IPS DF 6.9 (cell line): ENCODE data around the gene CELF5.
"Not testable (repeated sequence)": the region's sequence is repeated elsewhere in the genome, so short reads cannot be mapped to it uniquely, and the experiment has no call there.

Experiments
- DNase-seq: peaks from one replicate; pipeline ENCODE4 v3.0.0-alpha.2; 2013; ENCODE audit warnings: low read depth, low spot score
- H3K27ac ChIP-seq: one replicate; pipeline ENCODE4 v1.5.1; 2013; ENCODE audit warnings: low read length, control low read depth
- H3K27me3 ChIP-seq: 2 replicates; pipeline ENCODE4 v1.6.1; 2013; ENCODE audit warnings: mild to moderate bottlenecking, low read length; ENCODE audit not compliant: control insufficient read depth, insufficient read depth
- H3K36me3 ChIP-seq: 2 replicates; pipeline ENCODE4 v1.6.1; 2013; ENCODE audit warnings: low read length; ENCODE audit not compliant: control insufficient read depth, insufficient read depth
- H3K4me1 ChIP-seq: 2 replicates; pipeline ENCODE4 v1.6.1; 2013; ENCODE audit warnings: low read length; ENCODE audit not compliant: control insufficient read depth, insufficient read depth
- H3K4me3 ChIP-seq: 2 replicates; pipeline ENCODE4 v1.5.1; 2013; ENCODE audit warnings: mild to moderate bottlenecking, low read length
- H3K9me3 ChIP-seq: 2 replicates; pipeline ENCODE4 v1.6.1; 2013; ENCODE audit warnings: low read length, inconsistent platforms; ENCODE audit not compliant: control insufficient read depth, insufficient read depth
- WGBS: extraction: QIAGEN DNeasy Blood & Tissue Kit; methylation state at CpG from one replicate; pipeline ENCODE4 v1.1.7; 2013; ENCODE audit warnings: mixed read lengths, missing lambda C conversion rate; ENCODE audit not compliant: insufficient read length, insufficient coverage; 5-methylcytosine and 5-hydroxymethylcytosine counted together

Gene CELF5

GRCh38 chr19:3211191-3211590 is 13.3 kb upstream of the CELF5 start:
- Histone ChIP-seq H3K4me1 (peaks cover 2% of the 10 kb centered on the region; the same call in 1 of the 2 replicates), H3K27ac (no peak overlapping the region), H3K9me3 (no peaks in the 10 kb centered on the region), H3K36me3 (peaks cover 15% of the 10 kb centered on the region), H3K4me3 (no peak overlapping the region), H3K27me3 (no peaks in the 10 kb centered on the region)
- no peak for DNase-seq
- WGBS, result no CpG with 5 or more reads among the region's 12 CpGs

DNA sequence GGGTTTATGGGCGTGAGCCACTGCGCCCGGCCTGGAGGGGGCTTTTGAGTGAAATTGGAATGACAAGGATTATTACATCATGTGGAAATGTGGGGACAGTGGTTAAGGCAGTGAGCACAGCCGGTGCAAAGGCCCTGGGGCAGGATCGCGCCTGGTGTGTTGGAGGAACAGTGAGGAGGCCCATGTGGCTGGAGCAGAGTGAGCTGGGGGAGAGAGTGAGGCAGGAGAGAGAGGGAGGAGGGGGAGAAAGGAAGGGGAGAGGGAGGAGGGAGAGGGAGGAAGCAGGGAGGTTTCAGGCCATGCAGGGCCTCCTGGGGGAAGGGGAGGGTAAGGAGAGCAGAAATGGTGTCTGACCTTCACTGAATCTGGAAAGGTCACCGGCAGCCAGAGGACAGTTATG is 11.3 kb upstream of the CELF5 start:
- H3K27ac ChIP-seq, result no peak overlapping the region
- H3K27me3 ChIP-seq, result no peaks in the 10 kb centered on the region
- H3K4me1 ChIP-seq, result 0 out of 2 replicates have a peak, but pooled peaks cover 2% of the 10 kb centered on the region
- no CpG with 5 or more reads among the region's 7 CpGs for WGBS
- no peak overlapping the region for H3K4me3 ChIP-seq
- no peaks in the 10 kb centered on the region for H3K9me3 ChIP-seq
- H3K36me3 ChIP-seq, result no peaks in the 10 kb centered on the region; the same call in 1 of the 2 replicates
- no peak for DNase-seq

- no peaks in the 10 kb centered on the region for H3K9me3 ChIP-seq
- no peaks in the 10 kb centered on the region for H3K27me3 ChIP-seq
- H3K4me3 ChIP-seq, result no peak overlapping the region
- no peak overlapping the region for H3K27ac ChIP-seq
- no CpG with 5 or more reads among the region's 5 CpGs for WGBS
- no peaks in the 10 kb centered on the region for H3K36me3 ChIP-seq
- no peaks in the 10 kb centered on the region for H3K4me1 ChIP-seq
- DNase-seq, result no peak
Measured at GRCh38 chr19:3216874-3217273, 7.6 kb upstream of the CELF5 start.

DNA sequence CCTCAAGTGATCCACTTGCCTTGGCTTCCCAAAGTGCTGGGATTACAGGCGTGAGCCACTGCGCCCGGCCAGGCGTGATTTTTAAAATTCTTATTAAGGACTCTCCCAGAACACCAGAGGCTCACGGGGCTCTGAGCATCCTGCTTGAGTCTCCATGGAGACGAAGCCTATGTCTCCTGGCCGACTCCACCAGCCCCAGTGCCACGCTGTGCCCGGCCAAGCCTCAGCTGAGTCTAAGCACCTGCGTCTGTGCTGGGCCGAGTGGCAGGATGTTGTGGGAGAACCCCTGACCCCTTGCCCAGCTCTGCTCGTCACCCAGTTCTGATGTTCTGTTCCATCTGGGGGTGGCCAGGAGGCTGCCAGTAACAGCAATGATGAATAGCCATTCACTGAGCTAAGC is 3.9 kb upstream of the CELF5 start:
- no peak overlapping the region for H3K4me3 ChIP-seq
- H3K36me3 ChIP-seq, result no peaks in the 10 kb centered on the region
- H3K4me1 ChIP-seq, result no peaks in the 10 kb centered on the region
- H3K27me3 ChIP-seq, result no peaks in the 10 kb centered on the region
- H3K27ac ChIP-seq, result no peak overlapping the region
- no peak for DNase-seq
- no peaks in the 10 kb centered on the region for H3K9me3 ChIP-seq
- WGBS, result no CpG with 5 or more reads among the region's 12 CpGs

DNA sequence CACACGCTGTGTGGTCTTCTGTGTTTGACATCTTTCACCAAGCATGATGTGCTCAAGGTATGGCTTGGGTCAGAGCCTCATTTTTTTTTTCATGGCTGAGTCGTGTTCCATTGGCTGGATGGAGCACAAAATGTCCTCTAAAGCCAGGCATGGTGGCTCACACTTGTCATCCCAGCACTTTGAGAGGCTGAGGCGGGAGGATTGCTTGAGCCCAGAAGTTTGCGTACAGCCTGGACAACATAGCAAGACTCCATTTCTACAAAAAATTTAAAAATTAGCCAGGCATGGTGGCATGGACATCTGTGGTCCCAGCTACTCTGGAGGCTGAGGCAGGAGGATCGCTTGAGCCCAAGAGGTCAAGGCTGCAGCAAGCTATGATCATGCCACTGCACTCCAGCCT is 2.9 kb upstream of the CELF5 start:
- DNase-seq, H3K4me1 ChIP-seq, H3K9me3 ChIP-seq, H3K27ac ChIP-seq, H3K27me3 ChIP-seq, H3K36me3 ChIP-seq, H3K4me3 ChIP-seq: not testable (repeated sequence)
- WGBS, result no CpG with 5 or more reads among the region's 5 CpGs

GRCh38 chr19:3222709-3223108 is 1.8 kb upstream of the CELF5 start:
- Histone ChIP-seq H3K27me3 (no peaks in the 10 kb centered on the region), H3K9me3 (no peaks in the 10 kb centered on the region), H3K4me1 (peaks cover 3% of the 10 kb centered on the region), H3K27ac (no peak overlapping the region), H3K4me3 (no peak overlapping the region), H3K36me3 (no peaks in the 10 kb centered on the region)
- DNase-seq, result no peak
- WGBS, result 100% methylated on average over 1 of the region's 5 CpGs

DNA sequence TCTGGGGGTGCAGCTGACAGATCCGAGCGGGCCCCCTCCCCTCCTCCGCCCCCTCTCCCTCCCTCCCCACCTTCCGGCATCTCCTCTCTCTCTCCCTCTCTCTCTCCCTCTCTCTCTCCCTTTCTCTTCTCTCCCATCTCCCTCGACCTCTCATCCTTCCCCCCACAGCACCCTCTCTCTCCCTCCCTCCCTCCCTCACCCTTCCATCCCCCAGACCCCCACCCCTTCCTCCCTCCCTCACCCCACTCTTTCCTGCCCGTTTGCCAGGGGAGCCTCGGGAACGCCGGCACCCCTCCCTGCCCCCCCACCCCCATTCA is 666 bp downstream of the CELF5 start:
- no peaks in the 10 kb centered on the region for H3K9me3 ChIP-seq
- H3K27me3 ChIP-seq, result no peaks in the 10 kb centered on the region
- no peaks in the 10 kb centered on the region for H3K36me3 ChIP-seq
- H3K4me1 ChIP-seq, result peaks cover 6% of the 10 kb centered on the region
- peak overlapping the region; percentile 69; the same call in 1 of the 2 replicates for H3K4me3 ChIP-seq
- no peak overlapping the region for H3K27ac ChIP-seq
- no peak for DNase-seq
- WGBS, result no CpG with 5 or more reads among the region's 9 CpGs

DNA sequence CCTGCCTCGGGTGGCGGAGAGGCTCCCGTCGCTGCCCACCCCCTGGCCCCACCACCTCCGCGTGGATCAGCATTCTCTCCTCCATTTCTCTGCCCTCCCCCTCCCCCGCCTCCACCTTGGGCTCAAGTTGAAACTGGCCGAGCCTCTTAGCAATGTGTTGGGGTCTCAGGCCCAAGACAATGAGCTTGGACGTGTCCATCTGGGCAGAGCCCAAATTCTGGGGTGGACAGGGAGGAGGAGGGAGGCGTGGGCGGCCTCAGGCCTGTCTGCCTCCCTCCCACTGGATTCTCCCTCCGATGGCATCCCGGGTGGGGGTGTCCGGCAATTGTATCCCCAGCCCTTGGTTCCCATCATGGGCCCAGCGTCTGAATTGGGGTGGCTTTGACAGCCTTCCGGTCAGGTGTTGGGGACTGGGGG is 1.2 kb downstream of the CELF5 start:
- H3K27ac ChIP-seq, result no peak overlapping the region
- H3K4me1 ChIP-seq, result peaks cover 6% of the 10 kb centered on the region
- H3K27me3 ChIP-seq, result no peaks in the 10 kb centered on the region
- peak overlapping the region; percentile 69 for H3K4me3 ChIP-seq
- DNase-seq, result no peak
- H3K9me3 ChIP-seq, result no peaks in the 10 kb centered on the region
- WGBS, result no CpG with 5 or more reads among the region's 16 CpGs
- H3K36me3 ChIP-seq, result no peaks in the 10 kb centered on the region

GRCh38 chr19:3227054-3227626 is 2.7 kb downstream of the CELF5 start:
- Histone ChIP-seq H3K27me3 (no peaks in the 10 kb centered on the region), H3K4me1 (peaks cover 6% of the 10 kb centered on the region), H3K36me3 (no peaks in the 10 kb centered on the region), H3K4me3 (no peak overlapping the region), H3K27ac (no peak overlapping the region), H3K9me3 (no peaks in the 10 kb centered on the region)
- no CpG with 5 or more reads among the region's 12 CpGs for WGBS
- DNase-seq, result no peak

DNA sequence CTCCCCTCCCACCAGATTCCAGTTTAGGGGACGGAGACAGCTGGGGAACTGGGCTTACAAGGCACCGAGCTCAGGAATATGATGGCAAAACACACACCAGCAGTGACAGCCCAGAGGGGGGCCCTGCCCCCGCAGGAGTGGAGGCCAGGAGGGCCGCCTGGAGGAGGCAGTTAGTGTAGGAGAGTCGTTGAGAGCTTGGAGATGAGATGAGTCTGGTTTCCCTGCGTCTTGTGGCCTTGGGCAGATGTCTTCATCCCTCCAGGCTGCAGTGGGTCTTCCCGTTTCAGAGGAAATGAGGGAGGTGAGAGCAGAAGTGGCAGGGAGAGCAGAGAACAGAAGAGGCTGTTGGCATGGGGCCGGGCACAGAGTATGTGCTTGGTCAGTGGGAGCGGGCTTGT is 4.9 kb downstream of the CELF5 start:
- Histone ChIP-seq H3K27me3 (no peaks in the 10 kb centered on the region), H3K36me3 (no peaks in the 10 kb centered on the region)
- WGBS, result no CpG with 5 or more reads among the region's 9 CpGs

GRCh38 chr19:3229888-3230496 is 5.5 kb downstream of the CELF5 start:
- H3K4me1 ChIP-seq, result peaks cover 6% of the 10 kb centered on the region
- H3K9me3 ChIP-seq, result no peaks in the 10 kb centered on the region
- no peak overlapping the region for H3K4me3 ChIP-seq
- no peaks in the 10 kb centered on the region for H3K27me3 ChIP-seq
- H3K36me3 ChIP-seq, result no peaks in the 10 kb centered on the region
- H3K27ac ChIP-seq, result no peak overlapping the region
- no peak for DNase-seq
- WGBS, result no CpG with 5 or more reads among the region's 4 CpGs

More for the DNA sequence above, 4.9 kb downstream of the CELF5 start:
- H3K9me3 ChIP-seq, result no peaks in the 10 kb centered on the region
- H3K4me3 ChIP-seq, result no peak overlapping the region
- H3K27ac ChIP-seq, result no peak overlapping the region
- H3K4me1 ChIP-seq, result peaks cover 6% of the 10 kb centered on the region
- DNase-seq, result no peak
